ENCODE measurements around the gene FEM1C.

DNA sequence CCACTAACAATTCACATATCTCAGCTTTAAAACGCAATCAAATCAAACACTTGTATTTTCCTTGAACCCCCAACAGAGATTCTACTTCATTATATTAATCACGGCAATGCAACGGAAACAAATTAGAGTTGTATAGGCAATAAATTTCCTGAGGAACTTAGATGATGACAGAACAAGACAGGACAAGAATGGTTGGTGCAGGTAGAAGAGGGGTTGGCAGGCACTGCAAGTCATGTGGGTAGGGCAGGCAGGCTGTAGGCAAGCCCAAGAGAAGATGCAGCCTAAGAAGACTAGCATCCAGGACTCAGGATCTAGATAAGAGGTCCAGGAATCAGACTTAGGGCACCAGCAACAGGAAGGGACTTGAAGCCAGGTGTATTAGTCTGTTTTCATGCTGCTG is 16.6 kb upstream of the FEM1C start:
- TF ChIP-seq, protein P1, sequence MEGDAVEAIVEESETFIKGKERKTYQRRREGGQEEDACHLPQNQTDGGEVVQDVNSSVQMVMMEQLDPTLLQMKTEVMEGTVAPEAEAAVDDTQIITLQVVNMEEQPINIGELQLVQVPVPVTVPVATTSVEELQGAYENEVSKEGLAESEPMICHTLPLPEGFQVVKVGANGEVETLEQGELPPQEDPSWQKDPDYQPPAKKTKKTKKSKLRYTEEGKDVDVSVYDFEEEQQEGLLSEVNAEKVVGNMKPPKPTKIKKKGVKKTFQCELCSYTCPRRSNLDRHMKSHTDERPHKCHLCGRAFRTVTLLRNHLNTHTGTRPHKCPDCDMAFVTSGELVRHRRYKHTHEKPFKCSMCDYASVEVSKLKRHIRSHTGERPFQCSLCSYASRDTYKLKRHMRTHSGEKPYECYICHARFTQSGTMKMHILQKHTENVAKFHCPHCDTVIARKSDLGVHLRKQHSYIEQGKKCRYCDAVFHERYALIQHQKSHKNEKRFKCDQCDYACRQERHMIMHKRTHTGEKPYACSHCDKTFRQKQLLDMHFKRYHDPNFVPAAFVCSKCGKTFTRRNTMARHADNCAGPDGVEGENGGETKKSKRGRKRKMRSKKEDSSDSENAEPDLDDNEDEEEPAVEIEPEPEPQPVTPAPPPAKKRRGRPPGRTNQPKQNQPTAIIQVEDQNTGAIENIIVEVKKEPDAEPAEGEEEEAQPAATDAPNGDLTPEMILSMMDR (conservative IDR thresholded peaks at IDR 0.05; ENCODE audit: low read length) = no peak
- TF ChIP-seq EZH2phosphoT487 (IDR thresholded peaks at IDR 0.05; ENCODE audit: borderline replicate concordance, low read depth, low read length) = no peak
